Measurements from ENCODE around the gene GSAP. TPM values are rescaled to one million over a fixed set of nuclear protein-coding genes. Genes with fewer than 3 reads are reported as not detected.

GSAP gene
- total and polyA plus RNA-seq, 2 donors (not counting 3 experiments of a cell fraction or from before 2014, with no cell fraction given): 2.3 to 5.8 TPM

DNA sequence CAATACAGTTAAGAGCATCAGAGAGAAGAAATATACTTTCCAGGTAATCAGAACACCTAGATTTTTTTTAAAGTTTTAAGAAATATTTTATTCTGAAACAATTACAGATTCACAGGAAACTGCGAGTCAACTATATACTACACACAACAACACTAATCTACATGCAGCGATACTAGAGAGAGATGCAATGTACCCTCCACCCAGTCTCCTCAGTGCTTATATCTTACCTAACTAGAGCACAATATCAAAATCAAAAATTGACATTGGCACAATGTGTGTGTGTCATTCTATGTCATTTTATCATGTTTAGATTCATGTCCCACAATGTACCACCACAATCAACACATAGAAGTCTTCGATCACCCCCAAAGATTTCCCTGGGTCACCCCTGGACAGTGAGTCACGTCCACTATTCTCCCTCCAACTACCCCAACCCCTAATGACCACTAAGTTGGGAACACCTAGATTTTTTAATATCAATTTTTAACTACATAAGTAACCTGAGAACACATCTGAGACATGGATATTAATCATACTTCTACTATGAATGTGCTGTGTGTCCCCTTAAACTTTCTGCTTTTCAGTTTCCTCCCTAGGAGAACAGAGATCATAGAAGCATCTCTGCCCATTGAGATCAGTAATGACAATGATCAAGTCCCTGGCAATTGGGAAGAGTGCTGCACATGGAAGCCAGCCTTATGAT is 86.5 kb downstream of the GSAP start:
- TF ChIP-seq FOS (IDR thresholded peaks at IDR 0.05; ENCODE audit: borderline replicate concordance, insufficient read depth, low read length): peak; percentile 10
- TF ChIP-seq, protein P1, sequence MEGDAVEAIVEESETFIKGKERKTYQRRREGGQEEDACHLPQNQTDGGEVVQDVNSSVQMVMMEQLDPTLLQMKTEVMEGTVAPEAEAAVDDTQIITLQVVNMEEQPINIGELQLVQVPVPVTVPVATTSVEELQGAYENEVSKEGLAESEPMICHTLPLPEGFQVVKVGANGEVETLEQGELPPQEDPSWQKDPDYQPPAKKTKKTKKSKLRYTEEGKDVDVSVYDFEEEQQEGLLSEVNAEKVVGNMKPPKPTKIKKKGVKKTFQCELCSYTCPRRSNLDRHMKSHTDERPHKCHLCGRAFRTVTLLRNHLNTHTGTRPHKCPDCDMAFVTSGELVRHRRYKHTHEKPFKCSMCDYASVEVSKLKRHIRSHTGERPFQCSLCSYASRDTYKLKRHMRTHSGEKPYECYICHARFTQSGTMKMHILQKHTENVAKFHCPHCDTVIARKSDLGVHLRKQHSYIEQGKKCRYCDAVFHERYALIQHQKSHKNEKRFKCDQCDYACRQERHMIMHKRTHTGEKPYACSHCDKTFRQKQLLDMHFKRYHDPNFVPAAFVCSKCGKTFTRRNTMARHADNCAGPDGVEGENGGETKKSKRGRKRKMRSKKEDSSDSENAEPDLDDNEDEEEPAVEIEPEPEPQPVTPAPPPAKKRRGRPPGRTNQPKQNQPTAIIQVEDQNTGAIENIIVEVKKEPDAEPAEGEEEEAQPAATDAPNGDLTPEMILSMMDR (IDR thresholded peaks at IDR 0.05; ENCODE audit: extremely low read depth in 1 of 2, insufficient read depth in 1 of 2, low read depth in 1 of 2, low read length in 2 of 2): no peak
- Histone ChIP-seq H3K9me1 (replicated peaks; ENCODE audit: control insufficient read depth, extremely low read depth, insufficient read depth, low read length) (no peaks in the 10 kb centered on the region), H3K9ac (replicated peaks; ENCODE audit: extremely low read depth, insufficient read depth, low read length) (no peak overlapping the region), H3K4me3 (replicated peaks in 1 of 3; ENCODE audit: insufficient read depth in 1 of 3, low read depth in 1 of 3, low read length in 3 of 3) (no peak overlapping the region), H3K4me2 (ENCODE audit: insufficient read depth, low read length) (peak overlapping the region; percentile 75), H3K36me3 (ENCODE audit: control insufficient read depth in 2 of 2, extremely low read depth in 1 of 2, insufficient read depth in 2 of 2, low read length in 2 of 2) (no peaks in the 10 kb centered on the region), H2AFZ (ENCODE audit: low read depth, low read length) (peak overlapping the region; percentile 1), H3K27me3 (ENCODE audit: control insufficient read depth in 2 of 2, insufficient read depth in 2 of 2, low read length in 2 of 2) (no peaks in the 10 kb centered on the region), H3K4me1 (ENCODE audit: control insufficient read depth, extremely low read depth, insufficient read depth, low read length) (peaks cover 62% of the 10 kb centered on the region), H4K20me1 (replicated peaks; ENCODE audit: control insufficient read depth, extremely low read depth, insufficient read depth, low read length) (no peaks in the 10 kb centered on the region), H3K27ac (ENCODE audit: insufficient read depth, low read depth, low read length) (peak overlapping the region; percentile 56), H3K79me2 (ENCODE audit: control insufficient read depth, insufficient read depth, low read length) (no peaks in the 10 kb centered on the region), H3K9me3 (replicated peaks; ENCODE audit: control insufficient read depth, insufficient read depth, low read length) (no peaks in the 10 kb centered on the region)
- ChIA-PET CTCF (interaction anchor here (0.6 to 4.8 kb wide), 8 partner anchors 9 to 272 kb away, joined by 3 to 45 read pairs (median 4); partner anchors contain the start of gene CCDC146), POLR2A (interaction anchor here (0.7 kb wide), 1 partner anchor 704 kb away, joined by 3 read pairs; no protein-coding TSS in a partner anchor)
- DNase-seq (ENCODE audit: low read depth, low spot score) (peak; percentile 13), FAIRE-seq (no peak)
- intact Hi-C loops (cut with micrococcal nuclease): loop anchor here (1.0 to 5.0 kb wide), 3 partner anchors 41 to 812 kb away; partner anchors contain the start of gene CCDC146
- dilution Hi-C loops (cut with MboI; ENCODE audit: extremely low pct_ligation_motif_present, low sequenced_read_pairs): no loop called here
- BruUV-seq (replicated peaks): no TSS peak

DNA sequence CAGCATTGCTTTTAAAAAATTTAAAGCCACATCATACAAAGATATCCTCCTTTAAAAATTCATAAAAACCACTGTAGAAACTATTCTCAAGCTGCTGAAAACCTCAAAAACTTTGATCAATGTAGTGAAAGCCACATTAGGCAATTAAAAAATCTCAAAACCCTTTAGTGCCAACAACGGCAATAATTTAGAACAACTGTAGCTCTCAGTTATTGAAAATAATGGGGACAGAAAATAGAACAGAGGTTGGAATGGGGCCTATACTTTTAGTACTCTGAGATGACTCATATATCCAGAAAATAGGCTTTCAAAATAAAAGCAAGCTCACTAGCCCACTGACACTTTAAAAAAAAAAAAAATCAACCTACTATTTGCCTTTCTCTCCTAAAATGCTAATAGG is 87.5 kb downstream of the GSAP start:
- Histone ChIP-seq H3K9ac (replicated peaks; ENCODE audit: extremely low read depth, insufficient read depth, low read length) (peak overlapping the region; percentile 10), H3K9me1 (replicated peaks; ENCODE audit: control insufficient read depth, extremely low read depth, insufficient read depth, low read length) (no peaks in the 10 kb centered on the region), H3K27me3 (ENCODE audit: control insufficient read depth in 2 of 2, insufficient read depth in 2 of 2, low read length in 2 of 2) (no peaks in the 10 kb centered on the region), H4K20me1 (replicated peaks; ENCODE audit: control insufficient read depth, extremely low read depth, insufficient read depth, low read length) (no peaks in the 10 kb centered on the region), H3K36me3 (ENCODE audit: control insufficient read depth in 2 of 2, extremely low read depth in 1 of 2, insufficient read depth in 2 of 2, low read length in 2 of 2) (no peaks in the 10 kb centered on the region), H3K79me2 (ENCODE audit: control insufficient read depth, insufficient read depth, low read length) (no peaks in the 10 kb centered on the region), H3K4me3 (replicated peaks in 1 of 3; ENCODE audit: insufficient read depth in 1 of 3, low read depth in 1 of 3, low read length in 3 of 3) (no peak overlapping the region), H2AFZ (ENCODE audit: low read depth, low read length) (peak overlapping the region; percentile 56), H3K4me2 (ENCODE audit: insufficient read depth, low read length) (peak overlapping the region; percentile 75), H3K27ac (ENCODE audit: insufficient read depth, low read depth, low read length) (peak overlapping the region; percentile 60), H3K9me3 (replicated peaks; ENCODE audit: control insufficient read depth, insufficient read depth, low read length) (no peaks in the 10 kb centered on the region), H3K4me1 (ENCODE audit: control insufficient read depth, extremely low read depth, insufficient read depth, low read length) (peaks cover 62% of the 10 kb centered on the region)
- DNase-seq (ENCODE audit: low read depth, low spot score) (peak; percentile 58), FAIRE-seq (no peak)
- dilution Hi-C loops (cut with MboI; ENCODE audit: extremely low pct_ligation_motif_present, low sequenced_read_pairs) (no loop called here), intact Hi-C loops (cut with micrococcal nuclease) (loop anchor here (1.0 kb wide), 2 partner anchors 81 to 209 kb away; partner anchors contain the start of gene PTPN12)
- ChIA-PET POLR2A (no interaction called here), CTCF (interaction anchor here (0.6 to 4.8 kb wide), 10 partner anchors 8 to 273 kb away, joined by 3 to 45 read pairs (median 3); partner anchors contain the start of gene CCDC146)
- TF ChIP-seq FOS (IDR thresholded peaks at IDR 0.05; ENCODE audit: borderline replicate concordance, insufficient read depth, low read length) (peak; percentile 81), GATA2 (IDR thresholded peaks at IDR 0.05; ENCODE audit: insufficient read depth, insufficient read length, low read depth, low read length) (no peak), JUN (IDR thresholded peaks at IDR 0.05; ENCODE audit: borderline replicate concordance, insufficient read depth, insufficient read length, low read depth) (peak; percentile 63)
- BruUV-seq (replicated peaks): no TSS peak

All from endothelial cell of umbilical vein (primary cell).